Activated T-cell treated with anti-CD3 and anti-CD28 coated beads, Interleukin-2, amount 50 U/mL, for 1 hour (primary cell): ENCODE measurements around the gene TPSD1.
"Not testable (repeated sequence)": the region's sequence is repeated elsewhere in the genome, so short reads cannot be mapped to it uniquely, and the experiment has no call there.

Experiments used
- DNase-seq: peaks from one replicate; pipeline ENCODE4 v3.0.0-alpha.2; 2020

TPSD1 gene

GRCh38 chr16:1221628-1222552, 34.0 kb upstream of the TPSD1 start:
- no peak for DNase-seq

DNA sequence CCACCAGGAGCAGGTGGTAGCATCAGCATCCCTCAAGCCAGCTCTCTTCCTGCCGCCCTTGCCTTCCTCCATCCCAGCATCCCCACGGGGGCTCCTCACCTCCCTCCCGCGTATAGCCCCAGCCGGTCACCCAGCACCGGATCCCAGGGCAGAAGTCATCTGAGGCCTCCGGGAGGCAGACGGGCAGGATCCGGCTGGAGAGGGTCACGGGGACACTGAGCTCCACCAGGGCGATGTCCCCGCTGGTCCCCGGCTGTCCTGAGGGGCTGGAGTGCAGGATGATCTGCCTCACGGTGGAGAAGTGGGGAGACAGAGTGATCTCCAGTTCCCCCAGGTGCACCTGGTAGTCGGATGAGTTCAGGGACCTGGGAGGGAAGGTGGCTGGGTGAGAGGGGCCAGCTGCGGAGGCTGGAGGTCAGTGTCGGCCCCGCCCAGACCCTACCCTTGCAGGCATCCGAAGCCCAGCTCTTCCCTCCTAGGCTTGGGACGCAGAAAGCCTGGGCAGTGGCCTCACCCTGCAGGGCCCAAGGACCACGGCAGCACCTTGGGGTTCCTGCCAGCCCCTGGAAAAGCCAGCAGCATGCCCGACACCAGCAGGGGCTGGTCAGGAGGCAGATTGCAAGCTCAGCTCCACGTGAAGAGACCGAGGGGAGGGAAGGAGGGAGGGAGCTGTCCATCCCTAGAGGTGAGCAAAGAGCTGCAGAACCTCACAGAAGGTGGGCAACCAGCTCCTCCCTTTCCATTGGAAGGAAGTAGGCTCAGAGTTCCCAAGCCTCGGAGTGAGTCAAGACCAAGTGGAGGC, 33.1 kb upstream of the TPSD1 start:
- DNase-seq, result no peak

DNA sequence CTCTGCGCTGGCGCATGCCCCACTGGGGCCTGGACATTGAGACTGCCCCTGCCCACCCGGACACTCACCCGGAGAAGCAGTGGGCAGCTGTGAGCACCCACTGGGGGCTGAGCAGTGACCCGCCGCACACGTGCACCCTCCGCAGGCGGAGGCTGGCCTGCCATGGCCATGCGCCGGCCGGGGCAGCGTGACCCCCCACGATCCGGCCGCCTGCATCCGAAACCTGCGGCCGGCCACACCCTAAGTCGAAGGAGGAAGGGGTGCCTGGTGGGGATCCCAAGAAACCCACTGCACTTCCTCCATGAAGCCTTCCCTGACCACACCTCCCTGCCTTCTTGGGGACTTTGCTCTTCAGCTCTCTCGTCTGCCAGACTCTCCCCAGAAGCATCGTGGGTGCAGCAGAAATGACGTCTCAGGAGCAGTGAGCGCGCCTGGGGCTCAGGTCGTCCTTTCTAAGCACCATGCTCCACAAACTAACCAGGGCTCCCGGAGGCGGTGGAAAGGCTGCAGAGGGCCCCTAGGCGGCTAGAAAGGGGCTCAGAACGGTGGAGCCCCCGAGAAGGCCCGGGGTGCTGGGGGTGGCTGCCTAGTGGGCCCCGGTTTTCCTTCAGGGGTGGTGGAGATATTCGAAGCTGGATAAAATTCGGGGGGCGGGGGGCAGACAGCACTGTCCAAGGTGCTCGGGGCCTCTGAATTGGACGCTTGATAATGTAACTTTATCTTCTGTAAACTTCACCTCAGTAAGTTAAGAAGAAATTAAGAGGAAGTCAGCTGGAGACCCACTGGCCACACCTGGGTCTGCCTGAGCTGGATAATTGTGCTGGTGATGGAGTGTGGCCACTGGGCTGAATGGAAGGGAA, 32.3 kb upstream of the TPSD1 start:
- no peak for DNase-seq

- no peak for DNase-seq
These were observed 31.3 kb upstream of the TPSD1 start for GRCh38 chr16:1224558-1224957.

GRCh38 chr16:1225051-1225451, 30.8 kb upstream of the TPSD1 start, which contains the start of gene TPSG1:
Gene TPSG1, minus strand, starts transcription at chr16:1225268. Its CDS starts 16 bp downstream, at chr16:1225252.
- DNase-seq, result no peak

DNA sequence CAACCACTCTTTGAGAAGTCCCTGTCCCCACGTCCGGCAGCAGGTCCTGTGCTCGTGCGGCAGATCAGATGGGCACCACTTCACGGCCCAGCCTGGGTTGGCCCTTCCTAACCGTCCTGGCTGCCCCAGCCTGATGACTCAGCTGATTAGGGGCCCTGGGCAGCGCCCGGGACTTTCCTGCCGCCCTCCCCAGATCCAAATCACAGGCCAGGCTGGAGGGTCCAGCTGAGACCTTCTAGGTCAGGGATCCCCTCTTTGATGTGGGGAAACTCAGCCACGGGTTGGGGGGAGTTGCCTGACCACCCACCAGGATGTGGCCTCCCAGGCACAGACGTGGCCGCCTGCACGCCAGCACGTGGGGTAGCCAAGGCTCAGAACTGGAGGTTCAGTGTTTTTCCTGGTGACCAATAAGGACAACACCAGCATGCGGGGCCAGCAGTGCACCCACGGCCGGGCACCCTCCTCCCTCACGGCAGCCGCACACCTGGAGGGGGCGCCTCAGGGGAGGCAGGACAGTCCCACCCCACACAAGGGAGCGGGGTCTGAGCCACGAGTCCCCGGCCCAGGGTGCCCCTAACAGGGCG, 30.0 kb upstream of the TPSD1 start:
- DNase-seq, result not testable (repeated sequence)

- DNase-seq, result not testable (repeated sequence)
These were observed 29.2 kb upstream of the TPSD1 start for GRCh38 chr16:1226692-1227091.

- not testable (repeated sequence) for DNase-seq
These were observed 27.6 kb upstream of the TPSD1 start for GRCh38 chr16:1228227-1228626.

DNA sequence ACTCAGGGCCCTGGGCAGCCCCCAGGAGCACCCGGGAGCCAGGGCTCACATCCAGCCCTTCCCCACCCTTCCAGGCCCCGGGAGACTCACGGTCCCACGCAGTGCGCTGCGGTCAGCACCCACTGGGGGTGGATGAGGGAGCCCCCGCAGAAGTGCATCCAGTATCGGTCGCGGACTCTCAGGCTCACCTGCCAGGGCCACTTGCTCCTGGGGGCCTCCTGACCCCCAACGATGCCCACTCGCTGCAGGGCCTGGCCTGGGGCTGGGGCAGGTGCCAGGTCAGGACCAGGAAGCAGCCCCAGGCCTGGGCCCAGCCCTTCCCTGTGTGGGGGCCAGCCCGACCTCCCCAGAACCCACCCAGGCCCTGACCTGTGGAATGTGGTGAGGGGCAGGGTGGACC, 26.4 kb upstream of the TPSD1 start:
- DNase-seq, result not testable (repeated sequence)

DNA sequence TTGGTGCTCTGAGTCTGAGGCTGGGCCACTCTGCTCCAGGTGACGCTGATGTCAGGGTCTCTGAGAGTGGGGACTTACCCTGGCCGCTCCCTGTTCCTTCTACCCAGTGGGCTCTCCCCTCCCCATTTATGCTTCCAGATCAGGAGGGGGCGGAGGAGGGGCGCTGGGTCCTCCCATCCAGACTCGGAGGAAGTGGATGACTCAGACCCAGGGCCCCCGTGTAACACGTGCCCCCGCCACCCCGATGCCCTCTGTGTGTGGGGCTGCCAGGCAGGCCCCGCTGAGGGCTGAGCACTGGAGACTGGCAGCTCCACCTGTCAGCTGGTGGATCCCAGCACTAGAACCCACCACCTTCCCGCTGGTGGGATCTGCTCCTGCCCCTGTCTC, 25.8 kb upstream of the TPSD1 start, which contains the start of gene TPSB2:
Gene TPSB2 (minus strand): TSS at position 101 of the 387 bp plus-strand sequence. CDS start 233 bp downstream, outside the sequence.
- DNase-seq, result not testable (repeated sequence)

DNA sequence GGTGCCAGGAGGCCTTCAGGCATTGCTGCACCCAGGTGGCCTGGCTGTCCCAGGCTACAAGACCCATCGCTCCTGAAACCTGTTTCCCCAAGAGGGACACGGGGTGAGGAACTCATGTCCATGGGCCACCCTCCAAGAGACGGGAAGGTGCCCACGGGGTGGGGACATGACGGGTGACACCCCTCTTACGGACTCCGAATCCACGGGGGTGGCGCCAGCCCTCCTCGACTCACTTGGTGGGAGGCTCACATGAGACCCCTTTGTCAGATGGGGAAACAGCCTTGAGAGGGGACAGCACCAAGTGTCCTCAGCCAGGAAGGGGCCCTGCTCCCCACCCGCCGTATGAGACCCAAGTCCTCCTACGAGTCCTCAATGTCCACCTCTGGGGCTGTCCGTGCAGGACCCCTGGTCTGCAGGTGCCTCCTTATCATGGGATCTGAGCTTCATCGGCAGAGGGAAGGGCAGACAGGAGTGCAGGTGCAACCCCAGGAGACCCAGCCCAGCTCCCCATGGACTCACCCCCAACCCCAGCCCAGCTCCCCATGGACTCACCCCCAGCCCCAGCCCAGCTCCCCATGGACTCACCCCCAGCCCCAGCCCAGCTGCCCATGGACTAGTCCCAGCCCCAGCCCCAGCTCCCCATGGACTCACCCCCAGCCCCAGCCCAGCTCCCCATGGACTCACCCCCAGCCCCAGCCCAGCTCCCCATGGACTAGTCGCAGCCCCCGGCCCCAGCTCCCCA, 25.2 kb upstream of the TPSD1 start:
- DNase-seq, result not testable (repeated sequence)

GRCh38 chr16:1231301-1231700, 24.6 kb upstream of the TPSD1 start:
- not testable (repeated sequence) for DNase-seq

GRCh38 chr16:1232049-1232748, 23.7 kb upstream of the TPSD1 start:
- DNase-seq, result not testable (repeated sequence)

DNA sequence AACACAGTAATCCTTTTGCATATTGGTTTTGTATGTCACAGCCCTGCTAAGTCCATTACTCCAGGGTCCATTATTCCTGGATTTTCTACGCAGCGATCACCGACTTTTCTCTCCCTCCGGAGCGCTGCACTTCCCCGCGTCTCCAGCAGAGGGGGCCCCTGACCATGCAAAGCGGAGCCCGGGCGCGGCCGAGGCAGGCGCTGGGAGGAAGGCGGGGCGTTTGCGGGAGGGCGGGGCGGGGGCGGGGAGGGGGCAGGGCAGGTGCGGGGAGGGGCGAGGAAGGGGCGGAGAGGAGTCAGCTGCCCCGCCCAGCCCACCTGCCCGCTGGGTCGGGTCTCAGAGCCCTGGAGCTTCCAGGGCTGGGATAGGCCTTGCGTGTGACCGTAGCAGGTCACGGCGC, 19.2 kb upstream of the TPSD1 start:
- DNase-seq, result not testable (repeated sequence)

DNA sequence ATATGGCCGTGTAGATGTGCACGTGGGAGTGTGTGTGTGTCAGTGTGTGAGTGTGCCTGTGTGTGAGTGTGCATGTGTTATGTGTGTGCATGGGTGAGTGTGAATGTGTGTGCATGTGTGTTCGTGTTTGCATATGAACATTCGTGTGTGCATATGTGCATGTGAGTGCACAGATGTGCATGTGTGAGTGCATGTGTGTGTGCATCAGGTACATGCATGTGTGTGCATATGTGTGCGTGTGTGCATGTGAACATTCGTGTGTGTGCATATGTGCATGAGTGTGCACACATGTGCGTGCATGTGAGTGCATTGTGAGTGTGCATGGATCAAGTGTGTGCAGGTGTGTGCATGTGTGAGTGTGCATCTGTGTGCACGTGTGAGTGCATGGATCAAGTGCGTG, 17.9 kb upstream of the TPSD1 start:
- no peak for DNase-seq

DNA sequence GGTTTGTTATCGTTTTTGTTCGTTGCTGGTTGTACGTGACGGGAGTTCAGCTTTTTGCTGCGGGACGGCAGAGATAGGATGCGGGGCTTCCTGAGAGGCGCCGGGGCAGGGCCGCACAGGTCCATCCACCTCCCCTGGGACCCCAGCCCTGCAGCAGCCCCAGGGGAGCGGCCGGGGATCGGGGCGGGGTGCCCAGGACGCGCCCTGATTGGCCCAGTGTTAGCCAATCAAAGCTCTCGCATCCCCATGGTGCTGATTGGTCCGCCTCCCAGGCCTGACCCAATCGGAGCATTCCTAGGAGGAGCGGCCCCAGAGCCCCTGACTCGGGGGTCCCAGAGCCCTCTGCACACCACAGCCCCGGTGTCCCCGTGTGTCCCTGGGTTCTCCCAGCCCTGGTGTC, 17.0 kb upstream of the TPSD1 start:
- not testable (repeated sequence) for DNase-seq

GRCh38 chr16:1239575-1239974, 16.3 kb upstream of the TPSD1 start:
- not testable (repeated sequence) for DNase-seq

DNA sequence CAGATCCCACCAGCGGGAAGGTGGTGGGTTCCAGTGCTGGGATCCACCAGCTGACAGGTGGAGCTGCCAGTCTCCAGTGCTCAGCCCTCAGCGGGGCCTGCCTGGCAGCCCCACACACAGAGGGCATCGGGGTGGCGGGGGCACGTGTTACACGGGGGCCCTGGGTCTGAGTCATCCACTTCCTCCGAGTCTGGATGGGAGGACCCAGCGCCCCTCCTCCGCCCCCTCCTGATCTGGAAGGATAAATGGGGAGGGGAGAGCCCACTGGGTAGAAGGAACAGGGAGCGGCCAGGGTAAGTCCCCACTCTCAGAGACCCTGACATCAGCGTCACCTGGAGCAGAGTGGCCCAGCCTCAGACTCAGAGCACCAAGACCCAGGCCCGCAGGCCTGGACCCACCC, 15.4 kb upstream of the TPSD1 start, which contains the start of gene TPSAB1:
Gene TPSAB1 (plus strand): TSS at position 270 of the 400 bp plus-strand sequence. CDS start 234 bp downstream, outside the sequence.
- DNase-seq, result not testable (repeated sequence)

- DNase-seq, result not testable (repeated sequence)
These were observed 14.8 kb upstream of the TPSD1 start for GRCh38 chr16:1241081-1241480.

GRCh38 chr16:1243363-1243762, 12.5 kb upstream of the TPSD1 start:
- DNase-seq, result not testable (repeated sequence)
